Measurements from ENCODE around the gene ZBTB21.

Gene ZBTB21

GRCh38 chr21:42044871-42045495, 34.8 kb upstream of the ZBTB21 start:
- Histone ChIP-seq H4K20me1 (ENCODE audit: insufficient read depth) (no peaks in the 10 kb centered on the region), H3K36me3 (ENCODE audit: insufficient read depth) (no peaks in the 10 kb centered on the region), H3K9ac (no peak overlapping the region), H3K4me2 (no peak overlapping the region), H3K27me3 (ENCODE audit: insufficient read depth, low read depth) (peaks cover 7% of the 10 kb centered on the region; the same call in 1 of the 2 replicates), H3K27ac (no peak overlapping the region), H3K4me3 (IDR thresholded peaks at IDR 0.05; ENCODE audit: insufficient read depth, low read depth, low read length) (no peak overlapping the region), H2AFZ (ENCODE audit: low read depth) (no peak overlapping the region), H3K79me2 (ENCODE audit: insufficient read depth, low read depth) (no peaks in the 10 kb centered on the region), H3K4me1 (ENCODE audit: low read depth, poor library complexity, severe bottlenecking) (no peaks in the 10 kb centered on the region)
- TF ChIP-seq CTCF (conservative IDR thresholded peaks at IDR 0.05; ENCODE audit: low read depth, low read length) = no peak

GRCh38 chr21:42043961-42044360, 33.8 kb upstream of the ZBTB21 start:
- Histone ChIP-seq H3K4me3 (IDR thresholded peaks at IDR 0.05; ENCODE audit: insufficient read depth, low read depth, low read length) (no peak overlapping the region), H3K36me3 (ENCODE audit: insufficient read depth) (no peaks in the 10 kb centered on the region), H3K79me2 (ENCODE audit: insufficient read depth, low read depth) (no peaks in the 10 kb centered on the region), H2AFZ (ENCODE audit: low read depth) (no peak overlapping the region), H3K4me1 (ENCODE audit: low read depth, poor library complexity, severe bottlenecking) (no peaks in the 10 kb centered on the region), H3K9ac (no peak overlapping the region), H3K27me3 (ENCODE audit: insufficient read depth, low read depth) (peaks cover 7% of the 10 kb centered on the region; the same call in 1 of the 2 replicates), H3K27ac (no peak overlapping the region), H4K20me1 (ENCODE audit: insufficient read depth) (no peaks in the 10 kb centered on the region), H3K4me2 (no peak overlapping the region)
- no peak for TF ChIP-seq CTCF (conservative IDR thresholded peaks at IDR 0.05; ENCODE audit: low read depth, low read length)

- H3K4me3 ChIP-seq (IDR thresholded peaks at IDR 0.05; ENCODE audit: insufficient read depth, low read depth, low read length) = no peak overlapping the region
- H3K4me1 ChIP-seq (ENCODE audit: low read depth, poor library complexity, severe bottlenecking) = no peaks in the 10 kb centered on the region
- TF ChIP-seq CTCF (conservative IDR thresholded peaks at IDR 0.05; ENCODE audit: low read depth, low read length) = no peak
- H3K27me3 ChIP-seq (ENCODE audit: insufficient read depth, low read depth) = peaks cover 7% of the 10 kb centered on the region; the same call in 1 of the 2 replicates
- no peak overlapping the region for H2AFZ ChIP-seq (ENCODE audit: low read depth)
- no peak overlapping the region for H3K27ac ChIP-seq
- no peak overlapping the region for H3K9ac ChIP-seq
- H4K20me1 ChIP-seq (ENCODE audit: insufficient read depth) = no peaks in the 10 kb centered on the region
- no peaks in the 10 kb centered on the region for H3K79me2 ChIP-seq (ENCODE audit: insufficient read depth, low read depth)
- no peaks in the 10 kb centered on the region for H3K36me3 ChIP-seq (ENCODE audit: insufficient read depth)
- no peak overlapping the region for H3K4me2 ChIP-seq
Measured at GRCh38 chr21:42043201-42043895, 33.2 kb upstream of the ZBTB21 start.

- Histone ChIP-seq H4K20me1 (ENCODE audit: insufficient read depth) (no peaks in the 10 kb centered on the region), H2AFZ (ENCODE audit: low read depth) (no peak overlapping the region), H3K4me3 (IDR thresholded peaks at IDR 0.05; ENCODE audit: insufficient read depth, low read depth, low read length) (no peak overlapping the region), H3K79me2 (ENCODE audit: insufficient read depth, low read depth) (no peaks in the 10 kb centered on the region), H3K27ac (no peak overlapping the region), H3K4me2 (no peak overlapping the region), H3K4me1 (ENCODE audit: low read depth, poor library complexity, severe bottlenecking) (no peaks in the 10 kb centered on the region), H3K9ac (no peak overlapping the region), H3K36me3 (ENCODE audit: insufficient read depth) (no peaks in the 10 kb centered on the region), H3K27me3 (ENCODE audit: insufficient read depth, low read depth) (peaks cover 7% of the 10 kb centered on the region; the same call in 1 of the 2 replicates)
- TF ChIP-seq CTCF (conservative IDR thresholded peaks at IDR 0.05; ENCODE audit: low read depth, low read length) = no peak
Measured at GRCh38 chr21:42042651-42043050, 32.5 kb upstream of the ZBTB21 start.
